HEK293 (cell line): Measurements from ENCODE around the gene PLA2G4A.

Source experiments
- CTCF ChIA-PET: fragments of 350-600 bp; formaldehyde crosslinking; extraction: SDS; loops from one replicate; lab custom pipeline; 2021; ENCODE audit warnings: antibody characterized with exemption; lab: Yijun Ruan, JAX
- POLR2A ChIA-PET: fragments of 300-600 bp; formaldehyde crosslinking; extraction: SDS; loops from one replicate; lab custom pipeline; 2020; ENCODE audit warnings: antibody characterized with exemption, inconsistent platforms; lab: Yijun Ruan, JAX
- H3K27ac ChIP-seq: fragments of 200-500 bp; sonication (Bioruptor generic); 2 replicates; pipeline ENCODE4 v1.5.1; 2014; ENCODE audit warnings: low read depth, low read length, control low read depth, inconsistent platforms; ENCODE audit errors: extremely low read depth
- H3K36me3 ChIP-seq, 2 experiments: fragments of 200-500 bp in 1 of 2; sonication (Bioruptor generic) in 1 of 2; 1 replicate in 1 of 2; 2 replicates in 1 of 2; pipeline ENCODE4 v1.5.1; 2014 to 2017; ENCODE audit warnings: inconsistent platforms in 2 of 2, low read length in 2 of 2; ENCODE audit not compliant: control insufficient read depth in 2 of 2, insufficient read depth in 1 of 2
- H3K4me1 ChIP-seq: fragments of 200-500 bp; sonication (Bioruptor generic); 2 replicates; pipeline ENCODE4 v1.5.1; 2014; ENCODE audit warnings: mild to moderate bottlenecking, low read length, inconsistent platforms; ENCODE audit not compliant: control insufficient read depth, insufficient read depth
- H3K4me3 ChIP-seq: 2 replicates; pipeline ENCODE4 v1.5.1; 2011; ENCODE audit warnings: low read depth, mild to moderate bottlenecking, control low read depth, low read length, moderate library complexity
- H3K9me3 ChIP-seq: fragments of 200-500 bp; sonication (Bioruptor generic); 2 replicates; pipeline ENCODE4 v1.5.1; 2014; ENCODE audit warnings: low read depth, low read length, inconsistent platforms; ENCODE audit not compliant: control insufficient read depth, insufficient read depth
- HOXA7 ChIP-seq: sonication (generic); formaldehyde crosslinking; IDR thresholded peaks from 2 replicates; pipeline ENCODE4 v1.8.1; 2022; ENCODE audit warnings: missing genetic modification reagents, borderline replicate concordance
- HOXD13 ChIP-seq: sonication (generic); formaldehyde crosslinking; IDR thresholded peaks from 2 replicates; pipeline ENCODE4 v1.8.0; 2022; ENCODE audit warnings: missing genetic modification reagents, borderline replicate concordance
- KLF8 ChIP-seq: fragments of 450-650 bp; formaldehyde crosslinking; IDR thresholded peaks from 2 replicates; pipeline ENCODE4 v1.5.1; 2016; ENCODE audit warnings: missing biosample characterization, missing genetic modification characterization
- OSR2 ChIP-seq: fragments of 450-650 bp; formaldehyde crosslinking; IDR thresholded peaks from 2 replicates; pipeline ENCODE4 v1.5.1; 2016; ENCODE audit warnings: missing biosample characterization, missing genetic modification characterization
- ZBTB44 ChIP-seq: fragments of 450-650 bp; IDR thresholded peaks from 2 replicates; pipeline ENCODE4 v1.5.1; 2018; ENCODE audit warnings: missing biosample characterization, mild to moderate bottlenecking, missing genetic modification characterization
- ZBTB7A ChIP-seq: fragments of 450-650 bp; formaldehyde crosslinking; IDR thresholded peaks from 2 replicates; pipeline ENCODE4 v1.5.1; 2016; ENCODE audit warnings: low read depth, missing biosample characterization, missing genetic modification characterization
- ZNF114 ChIP-seq: fragments of 450-650 bp; formaldehyde crosslinking; IDR thresholded peaks from 2 replicates; pipeline ENCODE4 v1.5.0; 2017; ENCODE audit warnings: missing biosample characterization, missing genetic modification characterization
- ZNF23 ChIP-seq: fragments of 450-650 bp; formaldehyde crosslinking; IDR thresholded peaks from 2 replicates; pipeline ENCODE4 v1.5.1; 2016; ENCODE audit warnings: missing biosample characterization, missing genetic modification characterization, borderline replicate concordance
- ZNF292 ChIP-seq: fragments of 450-650 bp; formaldehyde crosslinking; IDR thresholded peaks from 2 replicates; pipeline ENCODE4 v1.5.1; 2016; ENCODE audit warnings: low read depth, missing biosample characterization, missing genetic modification characterization, borderline replicate concordance
- ZNF341 ChIP-seq: fragments of 450-650 bp; formaldehyde crosslinking; IDR thresholded peaks from 2 replicates; pipeline ENCODE4; 2016; ENCODE audit warnings: low read depth, missing biosample characterization, missing genetic modification characterization
- ZNF423 ChIP-seq: fragments of 450-650 bp; formaldehyde crosslinking; IDR thresholded peaks from 2 replicates; pipeline ENCODE4 v1.5.1; 2016; ENCODE audit warnings: missing biosample characterization, missing genetic modification characterization
- ZNF530 ChIP-seq: fragments of 450-650 bp; formaldehyde crosslinking; IDR thresholded peaks from 2 replicates; pipeline ENCODE4 v1.5.1; 2016; ENCODE audit warnings: low read depth, missing biosample characterization, missing genetic modification characterization
- ZNF549 ChIP-seq: fragments of 450-650 bp; IDR thresholded peaks from 2 replicates; pipeline ENCODE4 v1.5.1; 2018; ENCODE audit warnings: missing biosample characterization, missing genetic modification characterization, mild to moderate bottlenecking, inconsistent platforms, moderate library complexity
- ZNF555 ChIP-seq: fragments of 450-650 bp; formaldehyde crosslinking; conservative IDR thresholded peaks from 2 replicates; pipeline ENCODE4 v1.5.1; 2017; ENCODE audit warnings: missing biosample characterization, mild to moderate bottlenecking, missing genetic modification characterization, inconsistent platforms
- ZNF560 ChIP-seq: fragments of 450-650 bp; formaldehyde crosslinking; IDR thresholded peaks from 2 replicates; pipeline ENCODE4 v1.5.1; 2017; ENCODE audit warnings: missing biosample characterization, missing genetic modification characterization, borderline replicate concordance
- ZNF621 ChIP-seq: fragments of 450-650 bp; formaldehyde crosslinking; IDR thresholded peaks from 2 replicates; pipeline ENCODE4 v1.5.1; 2017; ENCODE audit warnings: missing biosample characterization, missing genetic modification characterization
- ZNF626 ChIP-seq: fragments of 450-650 bp; sonication (Bioruptor Pico); formaldehyde crosslinking; IDR thresholded peaks from 2 replicates; pipeline ENCODE4 v1.5.1; 2018; ENCODE audit warnings: missing biosample characterization, missing genetic modification characterization, inconsistent platforms
- ZNF639 ChIP-seq: fragments of 450-650 bp; formaldehyde crosslinking; IDR thresholded peaks from 2 replicates; pipeline ENCODE4 v1.5.1; 2016; ENCODE audit warnings: missing biosample characterization, missing genetic modification characterization
- ZNF658 ChIP-seq: fragments of 450-650 bp; formaldehyde crosslinking; IDR thresholded peaks from 2 replicates; pipeline ENCODE4; 2016; ENCODE audit warnings: missing biosample characterization, missing genetic modification characterization
- ZNF76 ChIP-seq: fragments of 450-650 bp; formaldehyde crosslinking; IDR thresholded peaks from 2 replicates; pipeline ENCODE4; 2016; ENCODE audit warnings: low read depth, missing biosample characterization, missing genetic modification characterization, borderline replicate concordance
- ZNF776 ChIP-seq: fragments of 450-650 bp; formaldehyde crosslinking; IDR thresholded peaks from 2 replicates; pipeline ENCODE4 v1.5.0; 2017; ENCODE audit warnings: missing biosample characterization, missing genetic modification characterization, borderline replicate concordance

The PLA2G4A gene

GRCh38 chr1:186799689-186800054 is 29.1 kb upstream of the PLA2G4A start:
- H3K4me3 ChIP-seq = no peak overlapping the region
- no peak overlapping the region for H3K27ac ChIP-seq
- H3K36me3 ChIP-seq = no peaks in the 10 kb centered on the region
- no peaks in the 10 kb centered on the region for H3K9me3 ChIP-seq
- no peak for TF ChIP-seq ZNF341 (tag by site-specific recombination)
- no peak for TF ChIP-seq HOXD13
- TF ChIP-seq ZNF626 (tag by site-specific recombination) = no peak
- TF ChIP-seq KLF8 (tag by site-specific recombination) = no peak
- no peak for TF ChIP-seq ZNF658
- no peak for TF ChIP-seq ZNF621 (tag by site-specific recombination)
- no peak for TF ChIP-seq ZNF423 (tag by site-specific recombination)
- ChIA-PET POLR2A (no interaction called here), CTCF (interaction anchor here (0.6 to 0.7 kb wide), 2 partner anchors 166 to 1119 kb away, joined by 3 to 4 read pairs; no protein-coding TSS in a partner anchor)
- no peaks in the 10 kb centered on the region for H3K4me1 ChIP-seq

GRCh38 chr1:186802388-186802787 is 26.4 kb upstream of the PLA2G4A start:
- Histone ChIP-seq H3K4me1 (no peaks in the 10 kb centered on the region), H3K27ac (no peak overlapping the region), H3K36me3 (no peaks in the 10 kb centered on the region), H3K4me3 (no peak overlapping the region), H3K9me3 (no peaks in the 10 kb centered on the region)
- ChIA-PET POLR2A (no interaction called here), CTCF (no interaction called here)
- TF ChIP-seq ZNF76 = no peak
- TF ChIP-seq ZNF114 (tag by site-specific recombination) = no peak
- no peak for TF ChIP-seq ZNF560 (tag by site-specific recombination)
- no peak for TF ChIP-seq HOXA7 (CRISPR knock-in tag)
- TF ChIP-seq ZNF530 (tag by site-specific recombination) = no peak
- TF ChIP-seq ZNF555 (tag by site-specific recombination) = no peak
- no peak for TF ChIP-seq OSR2 (tag by site-specific recombination)

- H3K9me3 ChIP-seq = no peaks in the 10 kb centered on the region
- H3K27ac ChIP-seq = no peak overlapping the region
- ChIA-PET POLR2A (no interaction called here), CTCF (interaction anchor here (3.9 kb wide), 1 partner anchor 199 kb away, joined by 19 read pairs; no protein-coding TSS in a partner anchor)
- no peaks in the 10 kb centered on the region for H3K4me1 ChIP-seq
- TF ChIP-seq ZNF639 (tag by site-specific recombination) (no peak), ZNF776 (tag by site-specific recombination) (no peak), ZNF549 (tag by site-specific recombination) (no peak), ZBTB44 (tag by site-specific recombination) (no peak), ZNF23 (tag by site-specific recombination) (no peak), ZNF292 (tag by site-specific recombination) (no peak), ZBTB7A (tag by site-specific recombination) (no peak)
- H3K4me3 ChIP-seq = no peak overlapping the region
- H3K36me3 ChIP-seq = no peaks in the 10 kb centered on the region
Measured at GRCh38 chr1:186804679-186805078, 24.1 kb upstream of the PLA2G4A start.
